NT2/D1 (cell line): ENCODE results near the gene MYF5.

Experiments used
- DNase-seq: peaks from one replicate; pipeline ENCODE4 v3.0.0-alpha.2; 2011; ENCODE audit warnings: low read depth, low spot score
- H3K27me3 ChIP-seq: 2 replicates; pipeline ENCODE4 v1.6.0; 2011; ENCODE audit warnings: mild to moderate bottlenecking; ENCODE audit not compliant: insufficient read length, insufficient read depth
- H3K36me3 ChIP-seq: 2 replicates; pipeline ENCODE4 v1.6.1; 2011; ENCODE audit warnings: mild to moderate bottlenecking, low read length, mixed read lengths; ENCODE audit not compliant: insufficient read depth, insufficient read length
- H3K4me1 ChIP-seq: 2 replicates; pipeline ENCODE4 v1.5.1; 2011; ENCODE audit not compliant: insufficient read depth, insufficient read length
- H3K4me3 ChIP-seq: 2 replicates; pipeline ENCODE4 v1.5.1; 2011; ENCODE audit warnings: low read depth; ENCODE audit not compliant: insufficient read length
- H3K9ac ChIP-seq: 2 replicates; pipeline ENCODE4 v1.6.0; 2011; ENCODE audit warnings: low read depth; ENCODE audit not compliant: insufficient read length
- H3K9me3 ChIP-seq: 2 replicates; pipeline ENCODE4 v1.5.1; 2011; ENCODE audit warnings: mild to moderate bottlenecking, low read length; ENCODE audit not compliant: insufficient read depth
- SUZ12 ChIP-seq: IDR thresholded peaks from 2 replicates; pipeline ENCODE4 v1.6.1; 2011; ENCODE audit not compliant: insufficient read length, insufficient read depth; ENCODE audit errors: extremely low read depth
- YY1 ChIP-seq: IDR thresholded peaks from 2 replicates; pipeline ENCODE4 v1.6.1; 2011; ENCODE audit not compliant: insufficient read length, insufficient read depth
- ZNF274 ChIP-seq: IDR thresholded peaks from 2 replicates; pipeline ENCODE4 v1.6.1; 2011; ENCODE audit warnings: mild to moderate bottlenecking, low read depth, low read length

Gene MYF5

GRCh38 chr12:80698847-80699542, 17.7 kb upstream of the MYF5 start:
- H3K27me3 ChIP-seq = no peaks in the 10 kb centered on the region
- TF ChIP-seq ZNF274 (no peak), SUZ12 (no peak), YY1 (no peak)
- H3K4me1 ChIP-seq = no peaks in the 10 kb centered on the region
- no peak for DNase-seq
- H3K9me3 ChIP-seq = no peaks in the 10 kb centered on the region
- no peak overlapping the region for H3K4me3 ChIP-seq
- no peak overlapping the region for H3K9ac ChIP-seq
- H3K36me3 ChIP-seq = no peaks in the 10 kb centered on the region

- Histone ChIP-seq H3K36me3 (no peaks in the 10 kb centered on the region), H3K9me3 (no peaks in the 10 kb centered on the region), H3K4me3 (no peak overlapping the region), H3K4me1 (no peaks in the 10 kb centered on the region), H3K9ac (no peak overlapping the region), H3K27me3 (no peaks in the 10 kb centered on the region)
- no peak for DNase-seq
- TF ChIP-seq SUZ12 (no peak), ZNF274 (no peak)
Observed at GRCh38 chr12:80700327-80700726, 16.4 kb upstream of the MYF5 start.

GRCh38 chr12:80701388-80701787, 15.3 kb upstream of the MYF5 start:
- DNase-seq = no peak
- H3K27me3 ChIP-seq = no peaks in the 10 kb centered on the region
- TF ChIP-seq SUZ12 = no peak
- TF ChIP-seq ZNF274 = no peak
- no peak for TF ChIP-seq YY1
- H3K4me3 ChIP-seq = no peak overlapping the region
- no peaks in the 10 kb centered on the region for H3K4me1 ChIP-seq
- no peak overlapping the region for H3K9ac ChIP-seq
- H3K36me3 ChIP-seq = no peaks in the 10 kb centered on the region
- H3K9me3 ChIP-seq = no peaks in the 10 kb centered on the region

- Histone ChIP-seq H3K36me3 (no peaks in the 10 kb centered on the region), H3K4me3 (no peak overlapping the region), H3K4me1 (no peaks in the 10 kb centered on the region), H3K9ac (no peak overlapping the region), H3K27me3 (no peaks in the 10 kb centered on the region), H3K9me3 (no peaks in the 10 kb centered on the region)
- no peak for DNase-seq
- TF ChIP-seq ZNF274 (no peak), YY1 (no peak), SUZ12 (no peak)
Observed at GRCh38 chr12:80702889-80703805, 13.6 kb upstream of the MYF5 start.

GRCh38 chr12:80704420-80704819, 12.3 kb upstream of the MYF5 start:
- TF ChIP-seq SUZ12 (no peak), YY1 (no peak), ZNF274 (no peak)
- no peaks in the 10 kb centered on the region for H3K27me3 ChIP-seq
- no peaks in the 10 kb centered on the region for H3K4me1 ChIP-seq
- no peak overlapping the region for H3K4me3 ChIP-seq
- no peaks in the 10 kb centered on the region for H3K36me3 ChIP-seq
- DNase-seq = no peak
- H3K9me3 ChIP-seq = peaks cover 5% of the 10 kb centered on the region; the same call in 1 of the 2 replicates
- no peak overlapping the region for H3K9ac ChIP-seq

GRCh38 chr12:80707126-80707829, 9.4 kb upstream of the MYF5 start, which contains the start of gene MYF6:
TSS of gene MYF6 (plus strand) at chr12:80707634. CDS start at chr12:80707720, 86 bp downstream.
- H3K9me3 ChIP-seq = peaks cover 5% of the 10 kb centered on the region; the same call in 1 of the 2 replicates
- no peak within 1 kb of the TSS for H3K9ac ChIP-seq
- H3K36me3 ChIP-seq = no peaks in the 10 kb centered on the region
- no peak within 1 kb of the TSS for H3K4me3 ChIP-seq
- DNase-seq = no peak
- TF ChIP-seq ZNF274 (no peak), YY1 (no peak), SUZ12 (no peak)
- H3K27me3 ChIP-seq = no peaks in the 10 kb centered on the region
- H3K4me1 ChIP-seq = no peaks in the 10 kb centered on the region
